IPS-NIHi7 (cell line): ENCODE measurements around the gene PNPO.
"Not testable (repeated sequence)": the region's sequence is repeated elsewhere in the genome, so short reads cannot be mapped to it uniquely, and the experiment has no call there.

ENCODE experiments used
- DNase-seq: peaks from one replicate; pipeline ENCODE4 v3.0.0; 2012; ENCODE audit warnings: mixed read lengths; ENCODE audit errors: extremely low spot score

The PNPO gene

DNA sequence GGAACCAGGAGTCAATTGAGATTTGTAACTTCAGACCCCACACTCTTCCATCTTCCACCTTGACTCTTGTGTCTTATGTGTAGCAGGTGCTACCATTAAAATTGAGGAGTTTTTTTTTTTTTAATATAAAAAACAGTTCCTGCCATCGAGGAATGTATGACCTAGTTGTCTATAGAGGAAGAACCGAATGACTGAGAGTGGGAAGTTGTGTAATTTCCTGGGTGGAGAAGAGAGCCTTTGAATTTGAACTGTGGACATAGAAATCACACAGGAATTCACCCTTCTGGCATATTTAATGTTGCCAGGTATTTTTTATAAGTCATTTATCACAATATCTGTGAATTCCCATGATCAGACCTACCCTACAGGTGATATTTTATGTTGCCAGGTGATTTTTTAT is 23.4 kb upstream of the PNPO start:
- DNase-seq: no peak

DNA sequence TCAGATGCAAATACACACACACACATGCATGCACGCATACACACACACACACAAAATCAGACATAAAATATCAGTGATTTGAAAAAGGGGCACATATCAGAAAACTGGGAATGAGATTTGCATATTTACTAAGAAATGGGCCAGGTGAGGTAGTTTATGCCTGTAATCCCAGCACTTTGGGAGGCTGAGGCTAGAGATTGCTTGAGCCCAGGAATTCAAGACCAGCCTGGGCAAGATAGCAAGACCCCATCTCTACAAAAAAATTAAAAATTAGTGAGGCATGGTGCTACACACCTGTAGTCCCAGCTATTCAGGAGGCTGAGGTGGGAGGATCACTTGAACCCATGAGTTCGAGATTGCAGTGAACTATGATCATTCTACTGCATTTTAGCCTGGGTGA is 22.4 kb upstream of the PNPO start:
- no peak for DNase-seq

DNA sequence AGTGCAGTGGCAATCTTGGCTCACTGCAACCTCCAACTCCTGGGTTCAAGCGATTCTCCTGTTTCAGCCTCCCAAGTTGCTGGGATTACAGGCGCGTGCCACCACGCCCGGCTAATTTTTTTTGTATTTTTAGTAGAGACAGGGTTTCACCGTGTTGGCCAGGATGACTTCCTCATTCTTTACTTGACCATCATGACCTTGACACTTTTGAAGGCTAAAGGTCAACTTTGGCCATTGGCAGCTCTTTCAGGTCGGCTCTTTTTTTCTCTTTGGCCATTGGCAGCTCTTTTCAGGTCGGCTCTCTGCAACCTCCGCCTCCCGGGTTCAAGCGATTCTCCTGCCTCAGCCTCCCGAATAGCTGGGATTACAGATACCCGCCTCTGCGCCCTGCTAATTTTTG is 21.5 kb upstream of the PNPO start:
- not testable (repeated sequence) for DNase-seq

DNA sequence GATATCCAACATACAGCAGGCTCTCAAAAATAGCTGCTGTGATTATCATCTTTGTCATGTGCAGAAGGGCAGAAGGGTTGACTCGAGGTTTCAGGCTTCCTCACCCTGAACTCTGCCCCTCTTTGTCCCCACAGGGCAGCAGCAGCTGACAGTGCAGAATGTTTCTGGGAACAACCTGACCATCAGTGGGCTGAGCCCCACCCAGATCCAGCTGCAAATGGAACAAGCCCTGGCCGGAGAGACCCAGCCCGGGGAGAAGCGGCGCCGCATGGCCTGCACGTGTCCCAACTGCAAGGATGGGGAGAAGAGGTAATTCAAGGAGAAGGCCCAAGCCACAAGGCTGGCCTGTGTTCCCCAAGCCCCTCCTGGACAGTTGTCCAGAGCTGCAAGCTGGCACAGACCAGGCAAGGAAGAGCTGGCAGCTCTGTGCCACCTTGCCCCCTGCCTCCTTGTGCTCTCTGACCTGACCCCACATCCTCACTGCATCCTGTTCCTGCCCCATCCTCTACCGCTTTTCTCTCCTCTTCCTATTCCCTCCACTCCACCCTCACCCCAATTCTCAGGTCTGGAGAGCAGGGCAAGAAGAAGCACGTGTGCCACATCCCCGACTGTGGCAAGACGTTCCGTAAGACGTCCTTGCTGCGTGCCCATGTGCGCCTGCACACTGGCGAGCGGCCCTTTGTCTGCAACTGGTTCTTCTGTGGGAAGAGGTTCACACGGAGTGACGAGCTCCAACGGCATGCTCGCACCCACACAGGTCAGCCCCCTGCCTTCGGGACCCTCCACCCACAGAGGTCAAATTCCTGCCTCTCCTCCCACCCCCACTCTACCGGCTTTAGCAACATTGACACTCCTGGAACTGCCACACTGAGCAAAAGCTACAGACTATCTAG is 16.3 kb upstream of the PNPO start:
- no peak for DNase-seq

DNA sequence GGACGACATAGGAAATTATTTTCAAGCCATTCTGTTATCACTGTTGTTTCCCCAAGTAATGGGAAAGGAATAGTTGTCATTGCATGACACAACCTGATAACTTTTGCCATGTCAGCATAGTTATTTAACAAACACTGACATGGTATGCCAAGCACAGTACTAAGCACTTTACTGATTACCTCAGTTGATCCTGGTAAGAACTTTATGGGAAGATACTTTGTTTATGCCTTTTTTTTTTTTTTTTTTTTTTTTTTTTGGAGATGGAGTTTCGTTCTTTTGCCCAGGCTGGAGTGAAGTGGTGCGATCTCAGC is 15.7 kb upstream of the PNPO start:
- no peak for DNase-seq

DNA sequence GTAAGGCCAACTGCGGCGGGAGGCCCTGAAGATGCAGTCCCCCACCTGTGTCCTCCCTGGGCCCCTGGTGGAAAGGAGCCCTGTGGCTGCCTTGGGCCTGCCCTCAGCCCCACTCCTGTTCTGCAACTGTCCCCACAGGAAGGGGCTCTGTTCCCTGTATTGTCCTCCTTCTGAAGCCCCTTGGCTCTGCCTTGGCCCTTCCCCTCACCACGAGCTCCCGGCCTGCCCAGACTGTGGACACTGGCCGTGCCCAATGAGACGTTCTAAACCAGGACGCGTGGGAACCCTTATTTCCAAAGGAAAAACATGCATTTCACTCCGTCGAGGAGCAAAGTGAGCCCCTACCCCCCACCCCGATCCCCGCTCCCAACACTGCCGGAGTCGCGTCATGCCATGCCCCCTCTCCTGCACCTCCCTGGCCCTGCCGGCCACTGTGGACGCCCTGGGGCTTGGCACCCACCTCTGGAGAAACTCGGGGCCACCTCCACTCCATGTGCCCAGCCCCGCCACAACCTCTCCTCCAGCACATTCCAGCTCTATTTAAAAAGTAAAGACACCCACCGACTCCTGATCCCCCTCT is 13.5 kb upstream of the PNPO start:
- no peak for DNase-seq

DNA sequence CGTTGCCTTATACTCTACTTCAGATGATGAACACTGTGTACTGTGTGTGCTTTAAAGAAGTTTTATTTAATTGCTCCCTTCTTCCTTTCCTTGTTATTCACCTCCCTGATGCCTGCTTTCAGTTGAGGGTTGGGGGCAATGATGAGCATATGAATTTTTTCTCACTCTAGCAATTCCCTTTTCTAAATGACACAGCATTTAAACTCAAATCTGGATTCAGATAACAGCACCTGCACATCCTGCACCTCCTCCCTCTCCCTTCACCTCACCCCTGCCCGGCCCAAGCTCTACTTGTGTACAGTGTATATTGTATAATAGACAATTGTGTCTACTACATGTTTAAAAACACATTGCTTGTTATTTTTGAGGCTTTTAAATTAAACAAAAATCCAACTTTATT is 13.0 kb upstream of the PNPO start:
- no peak for DNase-seq

DNA sequence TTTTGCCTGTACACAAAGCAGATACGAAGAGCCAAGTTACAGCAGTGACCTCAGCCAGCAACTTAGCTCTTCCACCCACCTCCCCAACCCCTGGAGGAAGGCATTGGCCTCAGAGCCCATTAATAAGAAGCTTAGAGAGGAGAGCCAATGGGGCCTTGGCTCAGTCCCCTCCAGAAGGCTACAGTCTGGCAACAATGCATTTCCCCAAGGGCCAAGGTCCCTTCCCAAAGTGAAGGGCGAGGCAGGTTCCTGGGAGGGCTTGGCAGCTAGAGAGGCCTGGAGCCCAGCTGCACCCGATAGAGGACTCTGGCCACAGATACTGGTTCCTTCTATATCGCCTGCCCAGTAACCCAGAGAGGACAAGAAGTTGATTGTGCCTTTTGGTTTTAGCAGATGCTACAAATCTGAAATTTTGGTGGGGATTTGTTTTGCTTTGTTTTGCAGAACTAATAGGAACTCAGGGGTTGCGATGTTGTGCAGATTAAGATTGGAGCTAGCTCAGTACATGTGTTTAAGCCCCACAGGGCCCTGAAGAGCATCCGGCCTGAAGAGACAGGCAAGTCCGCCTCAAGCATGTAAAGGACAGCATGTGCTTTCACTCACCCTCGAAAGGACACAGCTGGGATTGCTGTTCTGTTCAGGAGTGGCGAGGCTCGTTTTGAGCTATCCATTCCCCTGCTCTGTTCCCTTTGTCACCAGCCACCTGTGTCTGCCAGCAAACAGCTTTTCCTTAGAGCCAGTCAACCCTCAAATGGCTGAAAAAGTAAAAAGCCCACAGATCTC is 12.0 kb upstream of the PNPO start:
- no peak for DNase-seq

DNA sequence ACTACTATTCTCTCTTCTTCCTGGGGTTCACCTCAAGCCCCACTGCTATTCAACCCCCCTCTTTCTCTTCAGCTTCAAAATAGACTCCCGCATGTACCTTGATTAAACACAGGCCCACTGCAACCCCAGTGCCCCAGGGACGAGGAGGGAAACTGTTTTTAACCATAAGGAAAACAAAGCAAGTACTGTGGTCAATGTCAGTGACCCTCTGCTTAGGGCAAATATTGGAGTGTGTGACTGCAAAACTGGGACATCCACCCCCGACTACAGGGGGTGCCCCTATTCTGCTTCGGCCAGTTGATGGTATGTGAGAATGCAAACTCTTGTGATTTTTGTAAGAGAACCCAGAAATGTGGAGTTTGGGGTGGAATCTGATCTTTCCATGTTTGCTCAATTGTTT is 9.5 kb upstream of the PNPO start:
- DNase-seq: no peak

DNA sequence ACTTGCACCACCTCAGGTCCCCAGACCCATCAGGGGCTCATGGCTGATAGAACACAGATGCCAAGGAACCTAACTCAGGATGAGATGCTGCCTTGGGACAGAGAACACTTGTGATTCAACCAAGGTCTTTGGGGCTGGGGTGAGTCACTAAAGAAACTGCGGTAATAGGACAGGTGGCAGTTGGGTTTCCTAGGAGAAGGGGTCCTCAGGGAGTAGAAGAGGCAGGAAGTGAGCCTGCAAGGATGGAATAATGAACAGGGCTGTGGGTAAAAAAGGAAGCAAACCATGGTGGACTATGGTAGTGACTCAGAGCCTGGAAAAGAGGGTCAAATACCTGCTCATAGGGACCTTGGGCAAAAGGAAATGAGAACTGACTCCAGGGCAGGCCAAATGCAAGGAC is 6.5 kb upstream of the PNPO start:
- no peak for DNase-seq

DNA sequence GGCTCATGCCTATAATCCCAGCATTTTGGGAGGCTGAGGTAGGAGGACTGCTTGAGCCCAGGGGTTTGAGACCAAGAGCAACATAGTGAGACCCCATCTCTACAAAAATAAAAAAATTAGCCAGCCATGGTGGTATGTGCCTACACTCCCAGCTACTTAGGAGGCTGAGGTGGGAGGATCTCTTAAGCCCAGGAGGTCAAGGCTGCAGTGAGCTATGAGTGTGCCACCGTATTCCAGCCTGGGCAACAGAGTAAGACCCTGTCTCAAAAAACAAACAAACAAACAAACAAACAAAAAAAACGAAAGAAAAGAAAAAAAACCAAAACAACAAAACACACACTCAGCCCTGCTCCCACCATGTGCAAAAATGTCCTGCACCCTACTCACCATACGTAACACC is 5.9 kb upstream of the PNPO start:
- not testable (repeated sequence) for DNase-seq

DNA sequence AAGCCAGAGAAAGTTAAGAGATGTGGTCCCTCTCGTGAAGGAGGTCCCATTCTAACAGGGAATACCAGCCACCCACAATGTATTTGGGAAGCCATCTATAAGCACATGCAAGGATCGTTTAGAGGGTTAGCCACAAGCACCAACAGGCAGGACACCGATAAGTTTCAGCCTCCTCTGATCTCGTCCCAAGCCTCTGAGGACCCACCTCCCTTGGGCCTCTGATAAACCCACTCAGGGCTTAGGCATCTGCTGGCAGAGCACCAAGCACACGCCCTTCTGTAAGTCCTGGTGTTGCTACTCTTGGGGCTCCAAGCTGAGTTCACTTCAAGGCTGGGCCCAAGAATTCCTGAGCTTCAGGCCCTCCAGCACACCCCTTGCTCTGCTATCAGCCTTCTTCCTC is 5.4 kb upstream of the PNPO start:
- DNase-seq: no peak

DNA sequence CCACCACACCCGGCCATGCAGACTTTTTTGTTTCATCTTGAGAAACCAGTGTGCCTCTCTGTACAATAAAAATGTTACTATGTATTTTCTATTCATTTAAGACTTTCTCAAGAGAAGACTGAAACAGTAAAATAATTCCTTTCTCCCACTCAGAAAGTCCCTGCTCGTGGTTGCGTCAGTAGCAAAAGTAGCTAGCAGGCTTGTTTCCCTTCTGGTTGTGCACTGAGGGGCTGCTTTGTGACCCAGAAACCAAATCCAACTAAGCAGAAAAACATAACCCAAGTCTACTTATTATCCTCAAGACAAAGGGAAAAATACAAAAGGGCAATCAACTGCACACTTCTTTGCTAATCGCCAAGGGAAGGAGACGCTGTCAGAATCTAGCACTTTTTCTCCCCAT is 3.4 kb upstream of the PNPO start:
- no peak for DNase-seq

DNA sequence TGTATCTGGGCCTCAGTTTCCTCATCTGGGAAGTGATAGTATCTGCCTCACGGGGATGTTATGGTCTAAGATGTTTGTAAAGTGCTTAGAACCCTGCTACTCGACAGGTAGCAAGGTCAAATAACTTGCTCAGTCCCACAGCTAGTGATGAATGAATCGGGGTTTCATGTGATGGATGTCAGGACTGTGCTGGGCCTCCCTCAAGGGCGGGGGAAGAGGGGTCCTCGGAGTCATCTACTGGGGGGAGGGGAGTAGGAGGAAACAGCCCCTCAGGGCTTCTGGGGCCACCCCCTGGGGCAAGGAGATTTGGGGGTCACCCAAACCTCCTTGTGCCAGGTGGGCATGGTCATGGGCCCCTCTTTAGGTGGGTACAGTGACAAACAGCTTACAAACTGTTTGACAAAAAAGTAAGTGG is 732 bp downstream of the PNPO start:
- no peak for DNase-seq

DNA sequence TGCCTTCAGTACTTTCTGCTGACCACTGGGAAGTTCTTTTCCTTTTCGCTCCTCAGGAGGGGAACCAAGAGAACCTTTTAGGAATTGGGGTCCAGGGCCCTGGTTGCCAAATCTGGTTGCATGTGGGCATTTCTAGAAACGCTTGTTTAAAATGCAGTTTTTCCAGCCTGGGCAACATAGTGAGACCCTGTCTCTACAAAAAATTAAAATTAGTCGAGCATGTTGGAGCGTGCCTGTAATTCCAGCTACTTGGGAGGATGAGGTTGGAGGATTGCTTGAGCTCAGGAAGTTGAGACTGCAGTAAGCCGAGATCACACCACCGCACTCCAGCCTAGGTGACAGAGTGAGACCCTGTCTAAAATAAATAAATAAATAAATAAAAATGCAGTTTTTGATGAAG is 1.2 kb downstream of the PNPO start:
- DNase-seq: no peak

DNA sequence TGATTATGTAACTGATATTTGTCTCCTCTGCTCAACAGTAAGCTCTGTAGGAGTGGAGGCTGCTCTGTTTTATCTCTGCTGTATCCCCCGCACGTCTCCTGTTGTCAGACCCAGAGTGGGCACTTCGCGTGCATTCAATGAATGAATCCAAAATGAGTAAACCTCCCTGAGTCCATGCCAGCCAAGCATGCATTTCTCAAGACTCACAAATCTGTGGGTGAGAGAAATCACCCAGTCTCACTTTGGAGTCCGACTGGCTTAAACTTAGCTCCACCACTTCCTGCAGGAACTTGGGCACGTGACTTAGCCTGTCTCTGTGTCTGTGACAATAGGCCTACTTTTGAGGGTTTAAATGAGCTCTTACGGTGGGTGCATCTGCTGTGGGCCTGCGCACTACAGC is 3.7 kb downstream of the PNPO start:
- DNase-seq: no peak

DNA sequence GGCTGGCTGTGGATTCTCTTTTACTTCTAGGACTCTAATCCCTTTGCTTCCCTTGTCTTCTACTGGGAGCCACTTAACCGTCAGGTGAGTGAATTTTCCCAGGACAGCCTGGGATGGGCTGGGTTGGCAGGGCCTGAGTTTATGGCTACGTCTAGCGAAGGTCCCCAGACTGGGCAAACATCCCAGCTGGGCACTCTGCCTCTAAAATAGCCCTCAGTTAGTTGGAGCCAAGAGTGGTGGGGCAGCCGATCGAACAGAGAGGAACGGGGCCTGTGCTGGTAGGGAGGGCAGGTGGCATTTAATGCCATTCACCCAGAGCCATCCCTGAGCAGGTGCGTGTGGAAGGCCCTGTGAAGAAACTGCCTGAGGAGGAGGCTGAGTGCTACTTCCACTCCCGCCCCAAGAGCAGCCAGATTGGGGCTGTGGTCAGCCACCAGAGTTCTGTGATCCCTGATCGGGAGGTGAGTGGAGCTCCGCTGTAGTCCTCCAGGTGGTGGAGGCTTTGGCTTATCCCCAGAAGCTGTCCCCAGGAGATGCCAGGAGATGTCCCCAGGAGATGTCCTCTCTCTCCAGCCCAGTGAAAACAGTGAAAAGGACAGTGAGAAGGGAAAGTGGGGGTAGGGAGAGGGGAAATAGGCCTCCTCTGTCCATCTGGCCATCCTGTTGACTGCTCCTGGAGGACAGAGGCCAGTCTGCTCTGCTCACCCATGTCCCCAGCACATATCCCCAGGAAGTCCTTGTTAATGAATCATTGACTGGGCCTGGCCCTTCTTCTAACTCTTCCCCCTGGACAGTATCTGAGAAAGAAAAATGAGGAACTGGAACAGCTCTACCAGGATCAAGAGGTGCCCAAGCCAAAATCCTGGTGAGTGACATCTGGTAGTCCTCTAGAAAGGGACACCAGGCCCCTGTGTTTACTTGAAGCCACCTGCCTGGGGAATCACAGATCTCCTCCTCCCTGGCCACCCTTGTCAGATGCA is 4.4 kb downstream of the PNPO start:
- DNase-seq: no peak

DNA sequence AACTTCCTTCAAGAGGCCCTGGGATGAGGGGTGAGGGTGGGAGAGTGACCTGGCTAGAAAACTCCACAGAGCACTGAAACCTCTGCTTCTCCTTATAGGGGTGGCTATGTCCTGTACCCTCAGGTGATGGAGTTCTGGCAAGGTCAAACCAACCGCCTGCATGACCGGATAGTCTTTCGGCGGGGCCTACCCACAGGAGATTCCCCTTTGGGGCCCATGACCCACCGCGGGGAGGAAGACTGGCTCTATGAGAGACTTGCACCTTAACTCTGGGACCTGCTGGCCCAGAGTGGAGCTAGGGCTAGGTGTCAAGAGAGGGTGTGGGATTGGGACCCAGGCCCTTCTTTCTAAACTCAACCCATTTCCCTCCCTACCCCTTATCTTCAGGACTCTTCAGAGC is 5.1 kb downstream of the PNPO start:
- DNase-seq: no peak

DNA sequence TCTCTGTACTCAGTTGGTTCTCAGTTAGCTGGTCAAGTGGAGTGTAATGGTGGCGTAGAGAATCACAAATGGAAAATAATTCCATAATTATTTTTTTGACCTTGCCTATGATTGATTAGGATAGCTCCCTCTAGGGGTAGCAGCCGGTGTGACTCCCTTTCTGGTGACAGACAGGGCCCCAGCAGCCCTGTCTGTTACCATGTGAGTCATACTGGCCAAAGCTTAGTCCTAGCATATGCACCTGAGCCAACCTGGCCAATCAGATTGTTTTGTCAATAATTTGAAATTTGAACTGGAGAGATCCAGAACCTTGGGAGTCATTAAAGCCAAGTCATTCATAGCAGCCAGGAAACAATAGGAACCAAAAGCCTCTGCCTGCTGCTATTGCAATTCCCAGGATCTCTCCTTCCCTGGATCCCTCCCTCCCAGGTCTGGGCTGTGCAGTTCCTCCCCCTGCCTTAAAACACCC is 5.6 kb downstream of the PNPO start:
- peak; percentile 91 for DNase-seq

DNA sequence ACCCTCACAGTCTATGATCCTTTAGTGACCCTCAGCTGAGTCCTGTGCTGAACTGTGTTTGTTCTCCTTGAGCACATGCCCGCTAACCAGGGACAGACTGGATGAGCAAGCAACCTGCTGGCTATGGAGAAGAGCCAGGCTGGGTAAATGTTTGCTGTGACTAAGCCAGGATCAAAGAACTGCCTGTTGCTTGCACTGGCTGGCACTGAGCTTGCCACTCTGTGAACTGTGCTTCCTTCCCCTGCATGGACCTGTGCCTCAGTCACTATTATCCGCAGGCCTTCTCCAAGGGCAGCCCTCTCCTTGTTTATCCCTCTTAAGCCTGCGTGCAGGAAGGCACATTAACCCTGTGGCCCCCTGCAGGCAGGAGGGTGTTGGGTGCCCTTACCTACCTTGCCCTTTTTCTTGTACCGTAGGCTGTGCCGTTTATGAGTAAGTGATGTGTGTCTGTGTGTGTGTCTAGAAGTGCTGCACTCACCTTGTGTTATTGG is 7.4 kb downstream of the PNPO start:
- DNase-seq: no peak

DNA sequence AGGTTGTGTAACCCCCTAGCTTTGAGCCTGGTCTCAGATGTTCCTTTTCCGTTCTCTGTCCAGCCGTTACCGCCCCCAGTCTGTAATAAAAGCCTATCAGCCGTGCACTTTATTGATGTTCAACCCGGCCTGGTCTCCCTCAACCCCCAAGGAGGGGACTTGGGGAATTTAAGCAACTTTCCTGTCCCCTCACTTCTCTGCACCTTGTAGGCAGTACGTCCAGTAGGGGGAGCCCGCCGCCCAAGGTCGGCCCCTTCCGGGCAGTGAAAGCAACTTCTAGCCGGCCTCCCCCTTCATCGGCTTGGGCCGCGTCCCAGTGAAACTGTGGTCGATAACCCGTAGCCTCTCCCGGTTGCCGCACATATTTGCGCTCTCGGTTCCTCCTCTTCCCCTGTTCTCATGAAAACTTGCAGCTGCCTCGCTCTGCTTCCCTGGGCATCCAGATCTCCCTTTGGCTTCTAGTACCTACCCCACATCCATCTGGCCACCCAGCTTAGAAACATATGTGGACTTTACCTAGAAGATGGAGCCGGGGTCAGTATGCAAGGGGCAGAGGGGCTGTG is 7.9 kb downstream of the PNPO start:
- DNase-seq: peak; percentile 90
